HG03565 (cell line): ENCODE results near the gene XIRP1.

Experiments
- ATAC-seq: cut with Tn5 transposase; IDR thresholded peaks from one replicate; pipeline ENCODE4 v1.9.1; 2021; ENCODE audit warnings: mild to moderate bottlenecking, moderate library complexity; ENCODE audit not compliant: unreplicated experiment

XIRP1 gene

GRCh38 chr3:39188271-39189149, 3.9 kb downstream of the XIRP1 start:
- no peak for ATAC-seq

GRCh38 chr3:39187372-39188155, 4.8 kb downstream of the XIRP1 start:
- no peak for ATAC-seq

GRCh38 chr3:39186692-39187151, 5.7 kb downstream of the XIRP1 start:
- ATAC-seq: no peak

- ATAC-seq: no peak
Measured at GRCh38 chr3:39185959-39186691, 6.3 kb downstream of the XIRP1 start.

GRCh38 chr3:39185326-39185958, 7.0 kb downstream of the XIRP1 start:
- ATAC-seq: no peak

GRCh38 chr3:39184968-39185285, 7.5 kb downstream of the XIRP1 start:
- ATAC-seq: no peak

- no peak for ATAC-seq
Measured at GRCh38 chr3:39184081-39184967, 8.1 kb downstream of the XIRP1 start.

- ATAC-seq: no peak
Measured at GRCh38 chr3:39183211-39184080, 8.9 kb downstream of the XIRP1 start.

- no peak for ATAC-seq
Measured at GRCh38 chr3:39181408-39182335, 10.7 kb downstream of the XIRP1 start.

GRCh38 chr3:39180546-39181346, 11.6 kb downstream of the XIRP1 start:
- ATAC-seq: peak; percentile 90

- no peak for ATAC-seq
Measured at GRCh38 chr3:39180183-39180545, 12.2 kb downstream of the XIRP1 start.

- no peak for ATAC-seq
Measured at GRCh38 chr3:39178553-39178952, 13.8 kb downstream of the XIRP1 start.

- ATAC-seq: no peak
Measured at GRCh38 chr3:39177708-39178332, 14.6 kb downstream of the XIRP1 start.

- ATAC-seq: no peak
Measured at GRCh38 chr3:39176025-39176714, 16.2 kb downstream of the XIRP1 start.

- no peak for ATAC-seq
Measured at GRCh38 chr3:39173318-39174125, 18.9 kb downstream of the XIRP1 start.
